HG02623 (cell line): ENCODE results near the gene CCM2.

Source experiments
- ATAC-seq: cut with Tn5 transposase; IDR thresholded peaks from one replicate; pipeline ENCODE4 v1.9.1; 2021; ENCODE audit warnings: moderate library complexity; ENCODE audit not compliant: unreplicated experiment

CCM2 gene

DNA sequence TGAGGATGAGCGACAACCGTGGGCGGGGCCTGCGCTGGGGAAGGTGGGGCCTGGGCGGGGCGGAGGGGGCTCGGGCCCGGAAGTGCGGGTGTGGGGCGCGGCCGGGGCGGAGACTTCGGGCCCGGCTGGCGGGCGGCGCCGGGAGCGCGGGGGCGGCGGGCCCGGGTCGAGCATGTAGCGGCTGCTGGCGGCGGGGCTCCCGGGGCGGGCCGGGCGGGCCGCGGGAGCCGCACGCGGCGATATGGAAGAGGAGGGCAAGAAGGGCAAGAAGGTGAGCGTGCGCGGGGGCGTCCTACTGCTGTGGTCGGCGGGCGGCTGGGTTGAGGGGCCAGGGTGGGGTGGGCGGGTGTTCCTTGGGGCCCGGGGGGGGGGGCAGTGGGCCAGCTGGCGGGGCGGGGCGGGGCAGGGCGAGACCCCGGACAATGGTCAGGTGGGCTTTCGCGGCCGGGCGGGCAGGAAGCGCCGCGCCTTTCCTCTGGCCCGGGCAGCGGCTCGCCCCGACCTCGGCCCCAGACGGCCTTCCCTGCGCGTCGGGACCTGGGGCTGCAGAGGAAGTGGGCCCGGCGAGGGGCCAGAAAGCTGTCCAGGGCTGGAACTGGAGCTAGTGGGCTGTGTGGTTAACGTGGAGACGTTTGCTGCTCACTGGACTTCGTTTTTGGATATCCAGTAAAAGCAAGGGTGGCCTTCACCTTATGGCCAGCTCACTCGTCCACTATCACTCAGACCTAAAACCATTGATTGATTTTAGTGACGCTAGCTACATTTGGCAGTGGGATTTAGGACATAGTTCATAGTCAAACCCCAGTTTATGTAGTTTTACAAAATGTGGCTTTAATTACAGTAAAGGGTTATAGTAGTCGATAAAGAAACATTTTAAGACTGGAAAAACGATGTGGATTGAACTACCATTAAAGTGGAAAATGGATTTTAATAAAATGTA lies at the start of gene CCM2:
TSS of gene CCM2 (plus strand) at position 109 of the 940 bp plus-strand sequence. CDS start at position 242, 133 bp downstream.
- ATAC-seq: no peak

DNA sequence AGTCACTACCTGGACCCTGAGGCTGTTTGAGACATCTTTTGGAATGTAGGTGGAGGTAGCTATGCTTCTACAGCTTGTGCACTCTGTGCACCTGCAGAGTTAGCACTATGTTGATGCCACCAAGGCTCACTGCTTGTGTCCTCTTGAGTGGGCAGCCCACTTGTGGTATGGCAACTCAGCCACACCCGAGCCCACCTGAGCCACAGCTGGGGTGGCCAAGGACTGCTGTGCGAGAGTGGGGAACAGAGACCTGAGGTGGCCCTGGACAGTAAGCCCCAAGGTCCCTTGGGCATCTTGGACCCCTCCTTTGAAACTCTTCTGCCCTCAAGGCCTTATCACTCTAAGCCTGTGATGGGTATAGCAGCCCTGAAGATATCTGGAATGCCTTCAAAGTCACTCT lies 46.8 kb upstream of the CCM2 start:
- no peak for ATAC-seq

DNA sequence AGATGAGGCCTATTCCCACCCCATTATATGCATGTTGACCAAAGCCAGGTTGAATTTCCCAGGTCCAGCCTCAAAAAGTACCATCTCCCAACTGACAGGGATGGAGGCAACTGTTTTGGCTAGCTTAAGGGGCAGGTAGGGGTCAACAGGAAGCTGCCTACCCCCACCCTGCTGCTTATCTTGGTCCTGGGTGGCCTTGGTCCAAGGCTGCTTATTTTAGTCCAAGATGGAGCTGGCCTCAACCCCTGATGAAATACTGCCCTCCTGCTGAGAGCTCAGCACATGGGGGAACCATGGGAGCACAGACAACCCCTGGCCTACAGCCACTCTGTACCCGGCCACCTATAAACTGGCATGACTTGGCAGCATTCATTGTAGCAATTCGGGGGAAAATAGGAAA lies 44.3 kb upstream of the CCM2 start:
- ATAC-seq: no peak

DNA sequence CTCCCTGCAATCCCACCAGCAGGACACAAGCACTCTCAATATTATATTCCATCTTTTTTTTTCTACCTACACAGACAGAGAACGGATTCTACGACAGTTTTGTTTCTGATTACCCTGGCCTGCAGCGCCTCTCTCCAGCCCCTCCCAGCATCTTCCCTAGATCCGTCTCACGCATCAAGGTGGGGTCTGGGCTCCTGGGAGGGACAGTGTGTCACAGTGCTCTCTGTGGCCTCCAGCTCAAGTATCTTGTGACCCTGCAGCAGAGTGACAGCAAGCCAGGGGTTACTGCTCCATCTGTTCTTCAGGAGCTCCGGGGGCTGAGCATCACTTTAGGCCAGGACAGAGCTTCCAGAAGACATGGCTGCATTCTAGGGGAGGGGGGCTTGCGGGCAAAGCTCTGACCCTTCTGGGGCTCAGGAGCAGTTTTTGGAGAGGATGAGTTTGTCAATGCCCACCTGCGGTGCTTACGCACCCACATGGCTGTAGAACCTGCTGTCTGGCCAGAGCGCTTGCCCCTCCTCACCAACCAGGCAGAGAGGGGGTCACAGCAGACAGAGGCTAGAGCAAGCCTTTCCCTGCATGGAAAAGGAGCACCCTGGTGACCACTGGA lies 43.7 kb upstream of the CCM2 start:
- ATAC-seq: no peak

DNA sequence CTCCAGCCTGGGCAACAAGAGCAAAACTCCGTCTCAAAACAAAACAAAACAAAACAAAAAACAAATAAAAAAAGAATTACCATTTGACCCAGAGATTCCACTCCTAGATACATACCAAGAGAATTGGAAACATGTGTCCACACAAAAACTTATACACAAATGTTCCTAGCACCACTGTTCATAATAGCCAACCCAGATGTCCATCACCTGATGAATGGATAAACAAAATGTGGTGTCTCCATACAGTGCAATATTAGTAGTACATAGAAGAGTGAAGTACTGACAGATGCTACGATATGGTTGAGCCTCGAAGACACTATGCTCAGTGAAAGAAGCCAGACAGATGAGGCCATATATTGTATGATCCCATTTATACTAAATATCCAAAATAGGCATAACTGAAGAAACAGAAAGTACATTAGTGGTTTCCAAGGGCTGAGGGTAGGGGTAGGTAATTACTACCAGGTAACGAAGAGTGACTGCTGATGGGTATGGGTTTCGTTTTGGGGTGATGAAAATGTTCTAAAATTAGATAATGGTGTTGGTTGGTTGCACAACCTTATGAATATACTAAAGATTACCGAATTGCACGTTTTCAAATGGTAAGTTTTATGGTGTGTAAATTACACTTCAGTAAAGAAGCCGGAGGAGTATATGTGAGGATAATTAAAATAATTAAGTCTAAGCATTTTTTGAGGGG lies 41.2 kb upstream of the CCM2 start:
- ATAC-seq: no peak

DNA sequence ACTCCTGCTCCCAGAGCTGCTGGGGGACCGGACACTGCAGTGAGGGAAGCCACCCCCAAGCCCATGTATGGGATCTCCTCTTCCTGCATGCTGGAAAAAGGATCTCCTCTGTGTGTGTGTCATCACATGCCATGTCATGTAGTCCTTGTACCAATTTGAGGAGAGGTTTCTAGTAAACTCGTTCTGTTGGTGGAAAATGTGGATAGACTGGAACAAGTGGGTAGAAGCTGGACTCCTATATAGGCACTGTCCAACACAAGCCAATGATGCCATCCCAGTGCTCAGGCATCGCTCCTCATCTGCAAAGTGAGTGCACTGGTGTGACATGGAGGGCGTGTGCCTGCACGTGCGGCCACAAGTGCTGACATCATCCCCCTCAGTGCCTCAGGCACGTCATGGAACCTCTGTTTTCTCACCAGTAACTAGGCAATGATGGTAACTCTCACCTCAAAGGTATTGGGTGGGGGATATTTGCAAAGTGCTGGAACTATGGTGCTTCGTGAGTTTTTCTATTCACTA lies 40.5 kb upstream of the CCM2 start:
- ATAC-seq: no peak

DNA sequence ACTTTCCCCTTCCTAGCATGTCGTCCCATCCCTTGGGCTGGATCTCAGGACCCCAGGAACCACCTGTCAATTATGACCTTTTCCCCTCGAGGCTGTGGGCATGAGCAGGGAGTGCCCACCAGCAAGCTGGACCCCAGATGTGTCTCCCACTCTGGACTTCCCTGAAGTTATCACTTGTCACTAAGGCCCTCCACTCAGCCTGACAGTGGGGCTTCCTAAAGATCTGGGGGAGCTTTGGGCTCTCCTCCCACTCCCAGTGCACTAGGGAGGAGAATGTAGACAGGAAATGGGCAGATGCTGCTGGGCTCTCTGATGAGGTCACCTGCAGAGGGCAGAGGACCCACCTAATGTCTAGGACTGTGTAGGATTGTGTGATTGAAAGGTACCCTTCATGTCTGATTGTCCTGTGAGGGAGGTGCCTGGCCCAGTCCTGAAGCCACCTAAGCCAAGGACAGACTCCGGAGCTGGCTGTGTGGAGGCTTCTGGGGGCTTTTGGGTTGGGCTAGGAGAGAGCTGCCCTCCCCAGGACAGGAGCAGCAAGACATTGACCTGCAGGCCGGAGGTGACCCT lies 39.9 kb upstream of the CCM2 start:
- ATAC-seq: no peak

DNA sequence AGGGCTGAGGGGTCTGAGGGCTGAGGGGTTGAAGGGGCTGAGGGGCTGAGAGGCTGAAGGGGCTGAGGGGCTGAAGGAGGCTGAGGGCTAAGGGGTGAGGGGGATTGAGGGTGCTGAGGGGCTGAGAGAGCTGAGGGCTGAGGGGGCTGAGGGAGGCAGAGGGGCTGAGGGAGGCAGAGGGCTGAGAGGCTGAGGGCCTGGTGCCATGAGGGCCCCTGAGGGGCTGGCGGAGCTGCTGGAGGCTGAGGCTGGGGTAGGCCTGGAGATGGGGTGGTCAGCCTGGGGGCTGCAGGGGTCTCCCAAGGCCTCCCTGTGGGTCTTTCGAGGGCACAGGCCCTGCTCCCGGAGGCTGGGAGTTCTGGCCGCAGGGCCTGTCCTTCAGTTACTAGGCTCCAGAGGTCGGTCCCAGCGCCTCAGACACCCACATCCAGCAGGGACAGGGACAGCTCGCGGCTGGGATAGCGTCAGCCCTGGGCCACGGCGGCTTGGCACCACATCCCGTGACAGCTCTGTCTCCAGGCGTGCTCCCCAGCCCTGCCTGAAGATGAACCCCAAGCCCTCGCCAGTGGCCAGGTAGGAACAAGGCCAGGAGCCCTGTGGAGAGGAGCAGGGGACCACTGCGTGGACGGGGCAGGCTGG lies 38.0 kb upstream of the CCM2 start:
- no peak for ATAC-seq

DNA sequence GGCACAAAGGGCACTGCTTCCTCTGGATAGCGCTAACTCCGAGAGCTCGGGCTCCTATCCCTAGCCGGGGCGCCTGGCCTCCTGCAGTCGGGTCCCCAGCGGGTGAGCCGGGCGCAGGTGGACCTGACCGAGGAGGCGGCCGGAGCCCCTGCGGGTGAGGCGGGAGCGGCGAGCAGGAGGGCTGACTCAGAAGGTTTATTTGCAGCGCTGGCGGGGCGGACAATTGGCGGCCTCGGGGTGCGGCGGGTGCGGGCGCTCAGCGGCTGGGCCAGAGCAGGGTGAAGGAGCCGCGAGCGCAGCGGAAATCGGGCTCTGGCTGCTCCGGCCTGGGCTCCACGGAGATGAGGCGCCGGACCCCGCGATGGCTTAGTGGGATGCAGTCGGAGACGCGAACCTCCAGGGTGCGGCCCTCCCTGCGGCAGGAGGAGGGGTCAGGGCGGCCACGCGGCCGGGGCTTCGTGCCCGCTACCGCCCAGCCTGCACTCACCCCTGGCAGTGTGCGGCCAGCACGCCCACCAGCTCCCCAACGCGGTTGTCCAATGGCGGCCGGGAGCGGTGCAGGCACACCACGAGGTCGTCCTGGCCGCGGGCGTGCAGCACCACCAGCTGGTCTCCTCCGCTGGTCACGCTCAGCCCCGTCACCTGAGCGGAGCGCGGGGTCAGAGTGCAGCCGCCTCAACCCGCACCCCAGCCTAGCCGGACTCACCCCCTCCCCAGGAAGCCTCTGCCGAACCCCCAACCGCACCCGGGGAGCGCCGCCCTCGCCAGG lies 37.3 kb upstream of the CCM2 start:
- no peak for ATAC-seq

DNA sequence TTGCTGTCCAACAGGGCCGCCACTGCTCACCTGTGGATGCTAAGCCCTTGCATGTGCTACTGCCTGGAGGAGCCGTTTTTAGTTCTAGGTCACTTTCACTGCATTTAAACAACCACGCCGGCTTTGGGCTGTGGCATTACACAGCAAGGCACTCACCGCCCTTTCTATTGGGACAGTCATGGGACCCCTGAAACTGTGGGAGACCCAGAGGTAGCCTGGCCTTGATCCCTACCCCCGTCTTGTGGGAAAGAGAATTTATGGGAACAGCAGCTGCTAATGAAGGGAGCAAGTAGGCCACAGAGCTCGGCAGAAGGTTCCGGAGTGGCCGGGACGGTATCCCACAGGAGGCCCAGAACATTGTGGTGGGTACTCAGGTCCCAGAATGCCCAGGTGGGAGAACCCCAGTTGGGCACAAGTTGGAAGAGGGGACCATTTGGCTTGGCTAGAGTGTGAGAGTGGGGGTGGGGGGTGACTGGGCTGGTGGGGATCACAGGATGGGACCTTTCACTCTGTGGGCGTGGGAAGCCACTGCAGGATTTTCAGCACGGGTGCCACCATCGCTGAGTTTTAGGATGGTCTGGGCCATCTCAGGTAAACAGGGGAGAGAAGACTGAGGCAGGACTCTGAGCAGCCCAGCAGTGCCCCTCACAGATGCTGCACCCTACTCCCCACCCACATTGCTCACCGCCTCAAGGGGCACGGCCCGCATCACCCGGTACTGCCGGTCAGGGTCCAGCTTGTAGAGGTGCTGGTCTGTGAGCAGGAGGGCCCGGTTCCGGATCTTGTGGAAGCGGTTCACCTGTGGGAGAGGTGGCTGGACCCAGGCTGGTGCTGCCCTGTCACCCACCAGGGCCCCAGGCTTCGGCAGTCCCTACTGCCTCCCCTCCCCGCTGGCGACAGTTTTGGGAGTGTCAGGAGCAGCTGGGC lies 36.4 kb upstream of the CCM2 start:
- no peak for ATAC-seq

DNA sequence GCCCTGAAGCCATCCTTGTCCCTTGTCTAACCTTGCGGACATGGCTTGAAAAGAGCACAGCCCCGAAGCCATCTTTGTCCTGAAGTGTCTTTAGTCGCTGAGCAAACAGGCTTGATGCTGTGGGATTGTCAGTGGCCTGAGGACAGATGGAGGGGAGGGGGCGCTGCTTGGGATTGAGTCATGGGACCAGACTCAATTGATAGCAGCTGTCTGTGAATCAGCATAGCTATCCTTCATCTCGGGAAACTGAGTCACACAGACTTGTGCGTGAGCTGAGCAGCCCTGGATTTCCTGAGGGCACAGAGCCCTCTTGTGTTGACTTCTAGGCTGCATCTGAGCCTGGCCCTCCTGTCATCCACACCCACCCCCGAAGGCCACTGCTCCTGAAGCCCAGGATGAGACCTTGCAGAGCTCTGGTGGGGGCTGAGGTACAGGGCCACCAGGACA lies 35.6 kb upstream of the CCM2 start:
- no peak for ATAC-seq

DNA sequence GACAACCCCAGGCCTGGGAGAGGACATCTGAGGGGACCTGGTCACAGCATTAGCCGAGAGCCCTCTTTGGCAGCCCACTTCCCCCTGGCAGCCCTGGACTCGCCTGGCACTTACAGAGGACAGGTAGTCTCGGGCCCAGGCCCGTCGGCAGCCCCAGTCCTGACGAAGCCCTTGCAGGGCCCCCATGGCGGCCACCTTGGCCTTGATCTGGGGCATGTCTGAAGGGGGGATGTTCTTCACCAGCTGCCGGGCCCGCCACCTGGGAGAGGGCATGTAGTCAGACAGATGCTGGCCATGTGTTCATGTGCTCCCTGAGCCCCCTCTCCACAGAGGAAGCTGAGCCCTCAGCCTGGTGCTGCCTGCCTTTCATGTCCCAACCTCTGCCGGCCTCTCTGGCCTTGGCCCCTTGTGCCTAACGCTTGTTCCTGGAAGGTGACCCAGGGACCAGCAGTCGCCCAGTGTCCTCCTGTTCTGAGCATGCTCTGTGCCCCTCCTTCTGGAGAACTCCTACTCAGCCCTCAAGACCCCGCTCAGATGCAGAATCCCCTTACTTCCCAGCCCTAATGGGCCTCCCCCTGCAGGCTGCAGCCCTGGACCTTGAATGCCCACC lies 35.1 kb upstream of the CCM2 start:
- no peak for ATAC-seq

DNA sequence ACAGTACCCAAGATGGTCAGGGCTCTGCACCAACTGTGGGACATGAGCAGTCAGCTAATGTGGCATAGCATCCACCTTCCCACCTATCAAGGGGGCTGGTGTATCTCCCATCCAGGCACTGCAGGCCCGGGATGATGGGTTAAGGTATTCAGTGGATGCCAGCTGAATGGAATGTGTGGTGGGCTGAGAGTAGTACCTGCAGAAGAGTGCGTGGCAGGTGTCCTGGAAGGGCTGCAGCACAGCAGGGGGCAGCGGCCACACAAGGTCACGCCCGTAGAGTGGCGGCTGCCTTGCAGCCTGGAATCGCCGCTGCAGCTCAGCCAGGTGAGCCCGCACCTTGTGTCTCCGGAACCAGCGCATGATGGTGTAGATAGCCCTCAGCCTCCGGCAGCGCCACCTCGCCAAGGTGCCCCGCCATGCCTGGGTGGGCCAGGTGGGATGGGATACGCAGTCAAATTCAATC lies 34.5 kb upstream of the CCM2 start:
- no peak for ATAC-seq

DNA sequence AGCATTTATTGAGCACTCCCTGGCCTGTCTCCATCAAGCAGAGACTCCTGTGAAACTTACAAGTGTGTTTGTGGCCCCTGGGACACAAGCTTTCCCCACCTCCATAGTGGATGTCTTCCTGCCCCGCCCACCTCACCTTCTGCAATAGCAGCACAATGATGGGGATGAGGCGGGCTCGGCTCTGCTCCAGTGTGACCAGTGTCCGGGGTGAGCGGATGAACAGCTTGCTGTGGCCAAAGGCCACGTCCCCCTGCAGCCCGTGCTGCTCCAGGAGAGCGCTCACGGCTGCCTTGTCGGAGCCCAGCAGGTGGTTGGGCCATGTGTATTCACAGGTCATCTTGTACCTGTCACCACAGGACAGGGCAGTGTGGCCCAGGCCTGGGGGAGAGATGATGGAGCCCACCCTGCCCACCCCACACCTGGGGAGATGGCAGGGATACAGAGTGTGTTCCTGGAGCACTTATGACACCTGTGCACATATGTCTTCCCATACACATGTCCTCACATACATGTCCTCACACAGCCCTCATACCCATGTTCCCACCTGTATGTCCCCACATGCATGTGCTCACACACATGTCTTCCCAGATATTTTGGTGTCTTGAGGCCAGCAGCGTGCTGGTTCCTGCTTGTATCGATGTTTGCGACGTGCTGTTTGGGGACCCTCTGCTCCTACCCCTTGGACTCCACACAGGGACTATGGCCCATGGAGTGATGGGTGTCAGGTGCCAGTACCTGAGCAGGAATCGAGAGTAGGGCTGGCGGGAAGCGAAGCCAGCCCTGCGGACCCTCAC lies 33.9 kb upstream of the CCM2 start:
- no peak for ATAC-seq

DNA sequence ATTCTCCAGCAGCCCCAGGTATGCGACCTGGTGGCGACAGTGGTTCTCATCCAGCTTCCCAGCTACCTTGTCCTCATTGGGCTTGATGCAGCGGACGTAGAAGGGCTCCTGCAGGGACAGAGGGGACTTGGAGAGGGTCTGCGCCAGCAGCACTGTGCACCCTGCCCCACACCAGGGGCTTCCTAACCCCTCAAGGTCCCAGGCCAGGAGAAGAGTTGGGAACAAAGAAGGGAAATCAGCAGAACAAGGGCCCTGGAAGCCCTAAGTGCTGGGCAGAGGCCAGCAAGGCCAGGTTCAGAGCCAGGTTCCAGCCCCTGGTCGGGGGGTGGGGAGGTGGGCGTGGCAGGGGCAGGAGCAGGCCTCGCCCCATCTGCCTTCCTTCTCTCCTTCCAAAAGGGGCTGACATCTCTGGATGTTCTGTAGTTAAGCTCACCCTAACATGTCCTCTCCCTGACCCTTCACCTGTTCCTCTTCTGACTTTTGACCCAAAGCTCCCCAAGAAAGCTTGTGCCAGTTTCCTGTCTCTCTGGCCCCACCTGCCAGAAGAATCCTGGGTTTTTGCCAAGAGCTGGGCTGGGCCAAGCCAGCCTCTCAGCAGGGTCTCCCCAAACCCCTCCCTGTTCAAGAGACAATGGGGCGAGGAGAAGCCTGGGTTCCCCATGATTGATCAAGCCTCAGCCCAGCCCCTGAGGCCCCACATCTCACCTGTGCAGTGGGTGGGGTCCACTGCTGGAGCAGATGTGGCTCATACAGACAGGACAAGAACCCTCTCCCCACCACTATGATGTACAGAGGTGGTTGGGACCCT lies 33.1 kb upstream of the CCM2 start:
- no peak for ATAC-seq

DNA sequence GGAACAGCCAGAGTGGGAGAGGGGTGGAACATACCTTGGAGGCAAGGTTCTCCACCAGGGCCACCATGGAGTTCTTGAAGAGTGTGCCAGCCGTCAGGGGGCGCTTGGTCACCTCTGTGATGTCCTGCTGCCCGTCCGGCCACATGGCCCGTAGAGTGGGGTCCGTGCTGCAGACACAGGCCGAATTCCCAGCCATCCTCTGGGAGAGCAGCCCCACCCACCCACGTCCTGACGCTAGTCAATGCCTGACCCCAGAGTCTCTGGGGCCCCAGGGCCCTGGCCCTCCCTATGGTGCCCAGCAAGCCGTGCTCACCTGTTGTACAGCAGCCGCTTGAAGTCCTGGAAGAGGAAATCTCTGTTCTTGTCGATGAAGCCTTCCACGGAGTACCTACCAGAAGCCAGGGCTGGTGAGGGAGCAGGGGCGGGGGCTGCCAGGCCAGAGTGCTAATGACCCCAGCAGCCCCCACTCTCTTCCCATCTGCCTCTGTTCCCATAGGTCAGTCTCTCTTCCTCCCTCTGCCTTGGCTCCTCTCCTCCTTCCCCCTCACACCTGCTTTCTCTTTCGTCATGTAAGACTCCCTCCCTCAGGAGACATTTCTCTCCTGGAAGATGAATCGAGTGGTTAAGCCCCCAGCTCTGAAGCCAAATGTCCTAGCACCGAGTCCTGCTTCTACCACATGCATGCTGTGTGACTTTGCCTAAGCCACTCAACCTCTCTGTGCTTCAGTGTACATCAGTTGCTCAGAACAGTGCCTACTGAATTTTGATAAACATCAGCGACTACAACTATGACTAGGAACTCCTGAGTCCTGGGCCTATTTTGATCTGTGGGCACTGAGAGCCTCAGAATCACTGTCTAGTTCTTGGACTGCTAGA lies 32.2 kb upstream of the CCM2 start:
- no peak for ATAC-seq
